Measurements from ENCODE around the gene ARL16.

ARL16 gene

GRCh38 chr17:81651692-81652091 lies 31.9 kb downstream of the ARL16 start:
- DNase-seq (ENCODE audit: extremely low read depth, insufficient read length), result no peak
- H3K4me3 ChIP-seq (replicated peaks; ENCODE audit: low read depth, low read length), result no peak overlapping the region
- H3K36me3 ChIP-seq (ENCODE audit: control insufficient read depth, insufficient read depth, low read length), result no peaks in the 10 kb centered on the region
- TF ChIP-seq CTCF (IDR thresholded peaks at IDR 0.05; ENCODE audit: insufficient read depth, low read length, poor library complexity, severe bottlenecking), result no peak
- no peaks in the 10 kb centered on the region for H3K27me3 ChIP-seq (replicated peaks; ENCODE audit: control insufficient read depth, insufficient read depth, low read length)

GRCh38 chr17:81650951-81651350 lies 32.6 kb downstream of the ARL16 start:
- no peaks in the 10 kb centered on the region for H3K36me3 ChIP-seq (ENCODE audit: control insufficient read depth, insufficient read depth, low read length)
- no peak for TF ChIP-seq CTCF (IDR thresholded peaks at IDR 0.05; ENCODE audit: insufficient read depth, low read length, poor library complexity, severe bottlenecking)
- no peak overlapping the region for H3K4me3 ChIP-seq (replicated peaks; ENCODE audit: low read depth, low read length)
- DNase-seq (ENCODE audit: extremely low read depth, insufficient read length), result no peak
- no peaks in the 10 kb centered on the region for H3K27me3 ChIP-seq (replicated peaks; ENCODE audit: control insufficient read depth, insufficient read depth, low read length)

- H3K4me3 ChIP-seq (replicated peaks; ENCODE audit: low read depth, low read length), result no peak overlapping the region
- TF ChIP-seq CTCF (IDR thresholded peaks at IDR 0.05; ENCODE audit: insufficient read depth, low read length, poor library complexity, severe bottlenecking), result no peak
- no peaks in the 10 kb centered on the region for H3K36me3 ChIP-seq (ENCODE audit: control insufficient read depth, insufficient read depth, low read length)
- no peaks in the 10 kb centered on the region for H3K27me3 ChIP-seq (replicated peaks; ENCODE audit: control insufficient read depth, insufficient read depth, low read length)
- DNase-seq (ENCODE audit: extremely low read depth, insufficient read length), result no peak
Measured at GRCh38 chr17:81648707-81649085, 34.9 kb downstream of the ARL16 start.

GRCh38 chr17:81648013-81648706 lies 35.4 kb downstream of the ARL16 start:
- TF ChIP-seq CTCF (IDR thresholded peaks at IDR 0.05; ENCODE audit: insufficient read depth, low read length, poor library complexity, severe bottlenecking), result no peak

GRCh38 chr17:81647640-81648012 lies 36.0 kb downstream of the ARL16 start:
- Histone ChIP-seq H3K27me3 (replicated peaks; ENCODE audit: control insufficient read depth, insufficient read depth, low read length) (no peaks in the 10 kb centered on the region), H3K4me3 (replicated peaks; ENCODE audit: low read depth, low read length) (no peak overlapping the region), H3K36me3 (ENCODE audit: control insufficient read depth, insufficient read depth, low read length) (no peaks in the 10 kb centered on the region)
- TF ChIP-seq CTCF (IDR thresholded peaks at IDR 0.05; ENCODE audit: insufficient read depth, low read length, poor library complexity, severe bottlenecking), result no peak
- DNase-seq (ENCODE audit: extremely low read depth, insufficient read length), result no peak

More at GRCh38 chr17:81648013-81648706, 35.4 kb downstream of the ARL16 start:
- Histone ChIP-seq H3K36me3 (ENCODE audit: control insufficient read depth, insufficient read depth, low read length) (no peaks in the 10 kb centered on the region), H3K4me3 (replicated peaks; ENCODE audit: low read depth, low read length) (no peak overlapping the region), H3K27me3 (replicated peaks; ENCODE audit: control insufficient read depth, insufficient read depth, low read length) (no peaks in the 10 kb centered on the region)
- DNase-seq (ENCODE audit: extremely low read depth, insufficient read length), result no peak
